GM19193 (cell line): ENCODE measurements around the gene RAB27B.

Source experiments
- POLR2A ChIP-seq: IDR thresholded peaks from 4 replicates; pipeline ENCODE4 v1.6.1; 2011; ENCODE audit not compliant: insufficient read depth, insufficient read length; ENCODE audit errors: extremely low read depth

Gene RAB27B

DNA sequence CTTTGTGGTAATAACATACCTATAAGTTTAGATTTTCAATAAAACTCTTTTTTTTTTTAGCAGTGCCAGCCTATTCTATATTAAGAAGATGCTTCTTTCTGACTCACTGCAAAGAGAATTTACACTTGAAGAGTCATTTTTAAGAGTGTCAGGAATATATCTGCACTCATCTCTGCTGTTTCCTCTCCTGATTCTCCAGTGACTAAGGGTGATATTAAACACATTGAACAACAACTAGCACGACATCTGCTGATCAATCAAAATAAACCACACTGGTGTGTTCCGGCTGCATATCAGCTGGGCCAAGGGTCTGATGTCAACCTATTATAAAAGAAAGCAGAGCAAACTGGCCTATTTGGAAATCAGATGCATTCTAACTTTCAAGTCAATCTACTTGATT is 15.0 kb downstream of the RAB27B start:
- no peak for TF ChIP-seq POLR2A

DNA sequence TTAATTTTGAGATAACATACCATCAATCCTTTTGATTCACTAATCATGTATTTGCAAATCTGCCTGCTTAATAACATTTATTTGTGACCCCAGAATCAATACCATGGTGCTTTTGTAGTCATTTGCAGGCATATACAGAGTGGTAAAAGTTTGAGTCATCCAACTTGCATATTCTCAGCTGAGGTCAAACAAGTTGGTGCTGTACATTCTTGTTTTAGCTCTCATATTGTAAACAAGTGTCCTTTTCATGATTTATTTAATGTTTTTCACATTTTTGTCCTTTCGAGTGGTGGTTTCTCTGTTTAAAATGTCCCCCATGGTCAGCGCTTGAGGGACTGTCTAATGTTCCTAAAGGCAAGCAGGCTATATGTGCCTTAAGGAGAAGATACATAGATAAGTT is 17.5 kb downstream of the RAB27B start:
- no peak for TF ChIP-seq POLR2A

DNA sequence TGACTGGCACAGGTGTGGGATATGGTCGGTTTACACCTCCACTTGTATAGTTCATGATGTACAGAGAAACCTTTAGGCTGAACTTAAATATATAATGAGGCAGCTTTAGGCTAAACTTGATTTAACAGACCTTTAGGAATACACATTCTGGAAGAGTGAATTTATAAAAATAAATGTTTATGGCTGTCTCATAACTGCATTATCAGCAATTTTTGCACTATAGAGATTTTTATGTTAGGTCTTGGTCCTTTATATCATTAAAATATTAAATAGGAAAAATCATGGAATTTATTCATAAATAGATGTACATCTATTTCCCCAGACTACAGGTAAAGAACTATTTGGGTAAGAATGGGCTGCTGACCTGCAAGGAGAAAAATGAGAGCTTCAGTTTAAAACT is 19.8 kb downstream of the RAB27B start:
- TF ChIP-seq POLR2A = no peak

DNA sequence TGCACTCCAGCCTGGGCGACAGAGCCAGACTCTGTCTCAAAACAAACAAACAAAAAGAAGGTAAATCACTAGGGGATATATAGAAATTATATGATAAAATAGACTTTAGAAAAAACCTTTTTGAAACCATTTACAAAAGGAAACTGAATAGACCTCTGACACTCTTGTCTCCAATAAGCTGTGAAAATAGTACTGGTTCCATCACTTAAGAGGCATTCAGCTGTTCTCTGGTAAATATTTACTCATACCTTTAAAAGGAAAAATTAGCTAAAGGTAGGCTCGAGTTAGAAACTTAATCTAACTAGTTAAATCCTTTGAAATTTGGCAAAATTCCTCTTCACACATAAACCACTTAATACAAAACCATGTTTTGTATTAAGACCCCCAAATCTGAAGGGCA is 21.4 kb downstream of the RAB27B start:
- TF ChIP-seq POLR2A = no peak

DNA sequence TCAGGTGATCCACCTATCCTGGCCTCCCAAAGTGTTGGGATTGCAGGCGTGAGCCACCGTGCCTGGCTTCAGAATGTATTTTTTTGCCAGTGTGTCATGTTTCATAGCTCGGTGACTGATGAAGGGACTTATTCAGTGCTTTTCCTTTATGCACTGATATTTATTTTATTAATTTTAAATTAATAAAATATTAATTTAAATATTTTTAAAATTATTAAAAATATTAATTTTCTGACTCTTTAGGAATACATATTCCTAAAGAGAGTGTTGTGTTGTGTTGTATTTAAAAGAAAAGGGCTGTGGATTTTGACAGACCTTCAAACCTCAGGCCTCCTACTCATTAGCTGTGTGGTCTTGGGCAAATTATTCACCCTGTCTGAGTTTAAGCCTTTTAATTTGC is 22.3 kb downstream of the RAB27B start:
- no peak for TF ChIP-seq POLR2A

DNA sequence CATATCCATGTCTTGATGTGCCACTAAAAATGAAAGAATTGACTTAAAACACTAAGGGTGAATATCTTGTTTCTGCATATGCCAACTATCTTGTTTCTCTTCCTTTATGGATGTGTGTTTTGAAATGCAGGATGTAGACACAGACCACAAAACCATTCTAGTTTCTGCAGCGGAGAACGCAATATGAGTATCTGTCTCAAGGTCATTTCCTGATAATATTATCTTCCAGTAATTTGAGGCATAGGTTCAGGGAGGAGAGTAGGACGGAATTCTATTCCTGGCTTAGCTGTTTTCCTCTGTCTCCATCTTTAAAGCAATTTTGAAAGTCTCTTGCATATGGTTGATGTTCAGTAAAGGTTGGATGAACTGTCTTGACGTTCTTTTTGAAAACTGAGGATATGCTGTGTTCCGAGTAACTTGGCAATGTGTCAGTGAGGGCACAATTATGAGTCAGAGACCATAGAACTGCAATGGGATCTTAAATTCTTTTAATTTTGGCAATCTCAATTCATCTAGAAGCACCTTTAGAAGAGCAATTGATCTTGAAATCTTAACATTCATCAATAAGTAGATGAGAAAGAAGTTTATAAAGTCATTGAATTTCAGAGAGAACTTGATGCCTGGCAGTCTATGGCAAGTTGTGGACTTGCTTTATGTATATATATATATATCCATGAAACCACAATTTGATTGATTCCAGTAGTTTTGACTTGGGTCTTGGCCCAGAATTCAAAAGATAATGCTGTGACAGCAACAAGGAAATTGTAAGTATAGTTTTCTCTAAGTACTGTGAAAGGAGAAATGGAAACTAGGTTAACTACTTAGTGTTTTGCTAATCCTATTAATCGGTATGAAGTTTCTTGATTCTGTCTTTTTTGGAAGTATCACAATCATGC is 24.8 kb downstream of the RAB27B start:
- TF ChIP-seq POLR2A = no peak

DNA sequence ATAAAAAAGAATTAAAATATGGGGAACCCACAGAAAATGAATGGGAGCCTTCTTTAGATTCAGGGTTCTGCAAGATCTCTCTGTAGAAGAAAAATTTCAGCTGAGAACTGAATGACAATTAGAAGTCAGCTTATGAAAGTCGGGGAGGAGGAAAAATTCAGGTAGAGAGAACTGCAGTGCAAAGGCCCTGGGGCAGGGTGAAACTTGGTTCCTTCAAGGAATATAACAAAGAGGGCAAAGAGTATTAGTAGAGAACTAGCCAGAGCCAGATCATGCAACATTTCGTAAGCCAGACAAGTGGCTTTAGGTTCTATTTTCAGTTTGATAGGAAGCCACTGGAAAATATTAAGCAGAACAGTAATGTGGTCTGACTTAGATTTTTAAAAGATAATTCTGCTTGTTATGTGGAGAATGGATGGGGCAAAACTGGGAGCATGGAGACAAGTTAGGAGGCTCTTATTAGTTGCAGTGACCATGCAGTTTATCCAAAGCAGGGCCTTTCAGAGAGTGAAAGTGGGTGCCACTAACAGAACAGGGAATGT is 27.9 kb downstream of the RAB27B start:
- TF ChIP-seq POLR2A = no peak

DNA sequence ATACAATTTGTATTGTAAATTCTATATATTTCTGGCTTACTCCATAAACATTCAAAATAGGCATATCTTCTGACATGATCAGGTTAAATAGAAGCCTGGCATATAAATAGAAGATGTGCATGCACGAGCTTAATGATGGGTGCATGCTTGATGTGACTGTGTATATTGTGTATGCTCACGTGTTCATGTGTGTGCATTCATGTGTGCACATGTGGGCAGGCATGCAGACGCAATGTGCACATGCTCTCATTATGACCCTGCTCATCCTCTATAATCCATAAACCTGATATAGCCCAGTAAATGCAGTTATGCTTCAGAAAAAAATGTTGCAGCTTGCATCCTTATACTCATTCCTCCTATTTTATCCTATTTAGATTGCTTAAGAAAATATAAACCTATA is 29.2 kb downstream of the RAB27B start:
- TF ChIP-seq POLR2A = no peak

DNA sequence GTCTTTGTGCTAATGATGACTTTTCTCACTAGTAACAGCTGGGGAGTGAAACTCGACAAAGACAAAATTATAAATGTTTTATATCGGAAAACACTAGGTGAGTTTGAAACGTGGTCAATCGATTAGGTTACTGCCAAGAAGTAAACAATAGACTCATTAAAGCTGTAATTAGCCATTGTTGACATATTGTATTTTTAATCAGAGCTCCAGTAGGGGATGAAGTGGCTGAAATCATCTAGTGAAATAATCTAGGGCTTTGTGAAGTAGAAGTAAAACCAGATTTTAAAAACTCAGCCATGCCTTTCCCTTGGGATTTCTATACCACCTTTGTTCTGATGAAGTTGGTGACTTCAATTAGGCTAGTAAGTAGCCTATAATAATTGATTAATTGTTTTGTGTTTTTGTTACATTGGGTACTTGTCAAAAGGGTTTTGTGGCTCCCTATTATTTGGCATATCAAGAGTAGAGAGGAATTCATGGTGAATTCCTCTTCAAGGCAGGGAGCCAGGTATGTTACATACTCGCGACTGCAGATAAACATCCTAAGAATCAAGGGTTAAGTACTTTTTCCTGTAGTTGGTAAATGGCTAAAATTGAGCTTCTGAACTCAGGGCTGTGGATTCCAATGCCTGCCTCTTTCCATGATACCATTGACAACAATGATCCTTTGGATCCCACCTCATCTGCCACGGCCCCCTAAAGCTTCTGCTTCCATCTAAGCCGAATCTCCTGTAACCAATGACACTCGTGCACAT is 31.6 kb downstream of the RAB27B start:
- TF ChIP-seq POLR2A = no peak

DNA sequence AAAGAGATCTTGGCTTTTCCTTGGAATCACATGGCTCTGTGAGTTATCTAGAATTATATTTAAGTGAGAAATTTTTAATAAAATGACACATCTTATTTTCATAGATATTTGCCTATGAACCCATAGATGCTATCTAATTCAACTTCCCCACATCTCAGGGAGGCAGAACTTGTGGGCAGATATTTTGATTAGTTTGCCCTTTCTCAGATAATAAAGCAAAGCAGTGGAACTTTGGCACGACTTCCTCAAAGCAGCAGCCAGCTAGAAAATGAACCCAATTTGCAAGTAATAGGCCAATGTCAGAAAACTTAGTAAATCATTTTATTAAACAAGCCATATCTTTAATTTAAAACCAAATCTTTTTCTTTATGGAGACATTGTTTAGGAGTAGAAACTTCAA is 32.7 kb downstream of the RAB27B start:
- TF ChIP-seq POLR2A = no peak

DNA sequence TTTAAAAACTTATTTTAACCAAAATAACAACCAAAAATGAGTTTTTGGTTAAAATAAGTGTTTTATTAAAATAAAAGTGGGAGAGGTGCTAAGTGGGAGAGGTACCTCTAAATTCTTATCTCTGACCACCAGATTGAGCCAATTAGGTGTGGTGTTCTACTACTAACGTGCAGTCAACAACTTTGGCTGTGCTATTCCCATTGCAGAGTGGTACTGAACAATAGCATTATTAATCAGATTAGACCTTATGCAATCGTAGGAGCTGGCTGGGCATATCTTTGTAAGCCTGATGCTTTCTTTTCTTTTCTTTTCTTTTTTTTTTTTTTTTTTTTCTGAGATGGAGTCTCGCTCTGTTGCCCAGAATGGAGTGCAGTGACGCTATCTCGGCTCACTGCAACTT is 38.9 kb downstream of the RAB27B start:
- no peak for TF ChIP-seq POLR2A

DNA sequence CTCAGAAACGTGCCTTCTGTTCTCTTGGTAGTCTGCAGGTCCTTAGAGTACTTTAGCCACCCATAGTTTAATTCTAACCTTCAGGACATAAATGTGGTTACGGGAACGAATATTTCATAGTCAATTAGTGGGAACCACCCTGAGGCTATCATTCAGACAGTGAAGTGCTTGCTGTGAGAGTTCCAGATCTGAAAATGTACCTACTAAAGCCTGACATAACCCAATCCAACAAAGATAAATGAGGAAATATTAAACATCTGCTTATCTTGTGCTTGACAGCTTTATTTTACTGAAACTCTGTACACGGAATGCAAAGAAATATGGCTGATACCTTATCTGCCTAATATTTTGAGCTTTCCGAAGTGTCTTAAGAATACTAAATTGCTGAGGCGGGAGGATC is 43.0 kb downstream of the RAB27B start:
- no peak for TF ChIP-seq POLR2A

DNA sequence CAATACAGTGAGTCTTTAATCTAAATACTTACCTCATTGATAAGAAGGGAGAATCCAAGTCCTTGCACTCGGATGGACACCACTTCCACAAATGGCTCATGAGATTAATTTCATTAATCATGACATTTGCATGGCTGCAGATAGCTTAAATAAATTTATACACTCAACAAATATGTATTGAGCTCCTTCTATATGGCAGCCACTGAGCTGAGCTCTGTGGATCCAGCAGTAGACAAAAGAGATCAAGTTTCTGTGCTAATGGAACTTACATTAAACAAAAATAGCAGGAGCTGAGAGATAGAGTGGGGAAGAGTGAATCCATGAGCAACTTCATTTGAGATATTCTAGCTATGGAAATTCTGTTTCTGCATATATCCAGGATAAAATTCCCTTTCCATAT is 44.4 kb downstream of the RAB27B start:
- TF ChIP-seq POLR2A = no peak

DNA sequence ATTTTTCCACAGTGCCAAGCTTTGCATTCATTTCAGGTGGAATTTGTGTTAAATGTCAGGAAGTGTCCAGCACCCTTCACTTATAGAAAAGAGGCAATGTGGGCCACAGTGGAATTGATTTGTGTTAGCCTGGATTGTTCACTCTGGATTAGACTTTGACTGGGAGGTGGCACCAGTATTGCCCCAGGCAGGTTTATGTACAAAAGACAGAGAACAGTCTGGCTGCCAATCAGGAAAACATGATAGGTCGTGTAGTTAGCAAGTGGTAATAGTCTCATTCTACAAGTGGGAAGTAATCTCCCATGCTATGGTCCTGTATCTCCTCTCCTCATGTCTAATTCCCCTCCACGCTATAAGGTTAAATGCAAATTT is 45.6 kb downstream of the RAB27B start:
- TF ChIP-seq POLR2A = no peak

DNA sequence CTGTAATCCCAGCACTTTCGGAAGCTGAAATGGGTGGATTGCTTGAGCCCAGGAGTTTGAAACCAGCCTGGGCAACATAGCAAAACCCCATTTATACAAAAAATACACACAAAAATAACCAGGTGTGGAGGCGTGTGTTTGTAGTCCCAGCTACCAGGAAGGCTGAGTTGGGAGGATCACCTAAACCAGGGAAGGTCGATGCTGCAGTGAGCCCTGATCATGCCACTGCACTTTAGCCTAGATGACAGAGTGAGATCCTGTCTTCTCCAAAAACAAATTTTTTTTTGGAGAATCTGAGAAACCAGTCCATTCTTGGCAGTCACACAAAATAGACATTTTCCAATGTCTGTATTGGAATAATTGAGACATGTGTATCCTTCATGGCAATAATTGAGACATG is 46.8 kb downstream of the RAB27B start:
- TF ChIP-seq POLR2A = no peak

DNA sequence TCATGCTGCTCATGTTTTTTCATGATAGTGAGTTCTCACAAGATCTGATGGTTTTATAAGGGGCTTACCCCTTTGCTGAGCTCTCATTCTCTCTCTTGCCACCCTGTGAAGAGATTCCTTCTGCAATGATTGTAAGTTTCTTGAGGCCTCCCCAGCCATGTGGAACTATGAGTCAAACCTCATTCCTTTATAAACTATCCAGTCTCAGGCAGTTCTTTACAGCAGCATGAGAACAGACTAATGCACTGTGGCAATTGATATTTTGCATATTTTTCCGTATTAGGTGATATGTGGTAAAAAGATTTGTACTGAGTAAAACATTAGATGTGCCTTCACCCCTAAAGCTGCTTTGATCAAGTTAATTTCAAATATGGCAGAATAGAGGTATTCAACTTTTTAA is 48.8 kb downstream of the RAB27B start:
- no peak for TF ChIP-seq POLR2A
